Placental epithelial cell (primary cell): ENCODE results near the gene NRN1L. TPM values are rescaled to one million over a fixed set of nuclear protein-coding genes. Genes with fewer than 3 reads are reported as not detected.

Source experiments
- small RNA-seq: library from RNA; depleted of rRNA; stranded (forward); fragments of <200 nt; gene quantifications from one replicate; pipeline ENCODE3, GENCODE V24; 2012
- total RNA-seq: library from RNA; depleted of rRNA; stranded (reverse); fragments of >200 nt; gene quantifications from 2 replicates; pipeline ENCODE4 v1.2.3, GENCODE V29; 2012

Gene NRN1L
- total RNA-seq = 0.54 and 0.79 TPM in 2 replicates

DNA sequence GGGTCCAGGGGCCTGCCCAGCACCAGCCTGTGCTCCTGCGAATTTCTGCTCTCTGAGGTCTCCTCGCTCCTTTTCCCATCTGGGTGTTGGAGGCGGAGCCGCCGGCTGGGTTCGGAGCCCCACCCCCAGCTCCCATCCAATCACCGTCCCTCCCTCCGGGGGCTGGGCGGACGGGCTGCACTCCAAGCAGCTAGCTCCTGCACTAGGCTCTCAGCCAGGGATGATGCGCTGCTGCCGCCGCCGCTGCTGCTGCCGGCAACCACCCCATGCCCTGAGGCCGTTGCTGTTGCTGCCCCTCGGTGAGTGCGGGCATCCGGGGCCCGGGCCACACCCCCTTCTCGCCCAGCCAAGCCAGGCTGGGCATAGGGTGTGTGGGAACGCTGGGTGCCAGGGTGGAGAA, at the start of gene NRN1L:
Gene NRN1L (plus strand): TSS at position 202 of the 400 bp plus-strand sequence. CDS start 19 bp downstream, at position 221.

DNA sequence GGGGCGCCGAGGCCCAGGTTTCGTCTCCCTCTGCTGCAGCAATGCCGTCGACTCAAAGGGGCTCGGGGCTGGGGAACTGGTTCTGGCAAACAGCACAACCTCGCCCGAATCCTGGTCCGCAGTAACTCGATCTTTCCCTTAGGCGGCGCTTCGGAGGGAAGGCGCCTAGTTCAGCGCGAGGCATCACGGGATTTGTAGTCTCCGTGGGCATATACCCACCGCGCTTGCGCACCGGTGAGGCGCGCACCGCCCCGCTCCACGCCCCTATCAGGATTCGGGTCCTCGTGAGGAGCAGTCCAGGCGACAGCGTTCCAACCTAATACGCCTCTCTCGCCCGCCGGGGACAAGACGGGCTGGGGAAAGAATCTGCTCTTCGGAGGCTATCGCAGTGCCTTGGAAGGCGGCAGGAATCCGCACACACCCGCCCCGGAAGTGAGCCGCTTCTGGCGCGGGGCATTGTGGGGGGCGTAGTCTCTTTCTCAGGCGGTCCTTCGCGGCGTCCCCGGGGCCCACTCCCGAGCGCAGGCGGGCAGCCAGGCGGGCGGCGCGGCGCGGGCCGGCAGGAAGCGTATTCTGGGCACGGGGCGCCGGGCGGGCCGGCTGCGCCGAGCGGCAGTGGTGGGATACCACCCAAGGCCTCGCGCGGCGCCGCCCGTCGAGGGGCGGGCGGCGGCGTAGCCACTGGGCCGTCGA, 42.7 kb upstream of the NRN1L start, which contains the start of gene THAP11:
Gene THAP11 (plus strand): TSS at position 505 of the 693 bp plus-strand sequence. CDS start 235 bp downstream, outside the sequence.

DNA sequence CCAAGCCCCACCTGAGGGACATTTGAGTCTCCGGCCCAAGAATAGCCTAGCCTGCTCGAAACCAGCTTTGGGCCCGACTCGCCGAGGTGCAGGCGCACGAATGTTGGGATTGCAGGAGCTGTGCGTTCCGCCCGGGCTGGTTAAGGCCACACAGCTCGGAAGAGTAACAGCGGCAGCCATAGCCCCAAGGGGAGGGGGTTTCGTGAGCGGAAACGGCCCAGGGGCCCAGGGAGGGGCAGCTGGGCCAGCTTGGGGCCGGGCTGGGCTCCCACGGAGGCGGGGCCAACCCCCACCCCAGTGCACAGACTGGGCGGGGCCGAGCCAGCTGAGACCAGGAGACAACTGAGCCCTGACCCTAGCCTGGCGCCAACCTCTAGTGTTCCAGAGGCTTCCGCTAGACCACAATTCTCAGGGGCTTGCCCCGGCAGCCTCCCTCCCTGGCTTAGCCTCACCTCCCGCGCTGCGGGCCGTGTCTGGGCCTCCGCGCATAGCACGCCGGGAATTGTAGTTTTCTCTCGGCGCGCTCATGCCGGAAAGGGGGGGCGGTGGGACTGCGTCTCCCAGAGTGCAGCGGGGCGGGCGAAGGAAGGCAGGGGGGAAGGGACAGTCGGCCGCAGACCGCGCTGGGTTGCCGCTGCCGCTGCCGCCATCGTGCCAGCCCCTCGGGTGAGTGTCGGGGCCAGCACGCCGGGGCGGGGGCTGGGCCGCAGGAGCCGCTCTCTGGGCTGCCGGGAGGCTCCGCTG, 38.2 kb upstream of the NRN1L start, which contains the start of gene NUTF2:
Gene NUTF2 (plus strand): TSS at position 614 of the 744 bp plus-strand sequence. CDS start 18,198 bp downstream, outside the sequence.

DNA sequence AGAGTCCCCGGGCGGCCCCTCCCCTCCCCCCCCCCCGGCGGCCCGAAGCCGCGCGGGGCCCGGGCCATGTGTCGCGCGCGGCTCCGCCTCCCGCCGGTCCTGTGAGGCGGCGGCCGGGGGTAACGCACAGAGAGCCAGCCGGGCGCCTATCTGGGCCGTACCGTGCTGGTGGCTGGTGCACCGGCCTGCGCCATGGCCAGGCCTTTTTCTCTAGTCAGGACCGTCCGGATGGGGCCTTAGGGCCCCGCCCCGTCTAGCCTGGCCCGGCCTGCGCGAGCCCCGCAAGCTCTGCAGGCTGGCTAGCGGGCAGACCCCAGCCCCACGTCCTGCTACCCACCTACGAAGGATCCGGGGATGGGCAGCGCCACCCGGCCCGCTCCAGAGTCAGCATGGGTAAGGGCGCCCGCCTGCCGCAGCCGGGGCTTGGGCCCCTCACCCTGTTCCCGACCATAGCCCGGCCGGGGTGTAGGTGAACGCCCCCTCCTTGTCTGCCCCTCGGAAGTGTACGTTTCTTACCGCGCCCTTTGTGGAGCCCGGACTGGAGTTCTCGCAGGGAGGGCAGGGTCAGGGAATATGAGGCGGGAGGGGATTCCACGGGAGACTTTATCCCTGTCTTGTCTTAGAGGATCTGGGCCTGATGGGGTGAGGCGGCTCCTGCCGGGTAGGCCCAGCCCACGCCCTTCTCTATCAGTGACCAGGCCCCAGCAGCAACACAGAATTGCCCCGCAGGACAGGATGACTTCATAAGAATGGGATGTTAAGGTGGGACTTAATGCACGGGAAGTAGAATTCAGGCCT, 37.4 kb upstream of the NRN1L start, which contains the start of gene CENPT:
Gene CENPT (minus strand): TSS at position 630 of the 798 bp plus-strand sequence. CDS start 13,834 bp downstream, outside the sequence.

DNA sequence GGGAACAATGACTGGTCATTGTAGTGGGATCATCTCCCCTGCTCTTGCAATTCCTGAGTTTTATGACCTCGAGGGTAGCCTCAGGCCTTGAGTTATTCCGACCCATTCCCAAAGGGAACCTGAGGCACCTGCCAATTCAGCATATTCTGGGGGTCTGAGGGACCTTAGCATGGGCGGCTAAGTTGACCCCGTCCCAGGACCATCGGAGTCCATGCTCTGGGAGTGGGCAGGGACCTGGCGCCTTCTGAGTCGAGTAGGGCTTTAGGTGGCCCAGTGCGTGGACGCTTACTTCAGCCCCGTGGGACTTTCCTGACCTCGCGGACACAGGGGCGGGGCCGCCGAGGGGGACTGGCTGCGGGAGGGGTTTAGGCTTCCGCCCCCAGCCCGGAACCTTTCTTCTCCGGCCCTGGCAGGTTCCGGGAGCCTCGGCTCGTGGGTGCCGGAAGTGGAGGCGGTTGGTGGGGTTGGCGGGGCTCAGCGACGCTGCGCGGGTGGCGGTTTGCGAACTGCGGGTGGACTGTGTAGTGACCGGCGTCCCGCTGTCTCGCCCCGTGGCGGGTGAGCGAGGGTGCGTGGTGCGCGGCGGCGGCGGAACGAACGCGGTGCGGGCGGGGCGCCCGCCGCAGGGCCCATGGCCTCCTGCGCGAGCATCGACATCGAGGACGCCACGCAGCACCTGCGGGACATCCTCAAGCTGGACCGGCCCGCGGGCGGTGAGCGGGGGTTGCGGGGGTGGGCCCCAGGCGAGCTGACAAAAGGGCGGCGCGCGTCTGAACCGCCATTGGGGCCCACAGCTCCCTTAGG, 11.9 kb upstream of the NRN1L start, which contains the start of gene EDC4:
Gene EDC4 (plus strand): TSS at position 422 of the 804 bp plus-strand sequence. CDS start 210 bp downstream, at position 632.

DNA sequence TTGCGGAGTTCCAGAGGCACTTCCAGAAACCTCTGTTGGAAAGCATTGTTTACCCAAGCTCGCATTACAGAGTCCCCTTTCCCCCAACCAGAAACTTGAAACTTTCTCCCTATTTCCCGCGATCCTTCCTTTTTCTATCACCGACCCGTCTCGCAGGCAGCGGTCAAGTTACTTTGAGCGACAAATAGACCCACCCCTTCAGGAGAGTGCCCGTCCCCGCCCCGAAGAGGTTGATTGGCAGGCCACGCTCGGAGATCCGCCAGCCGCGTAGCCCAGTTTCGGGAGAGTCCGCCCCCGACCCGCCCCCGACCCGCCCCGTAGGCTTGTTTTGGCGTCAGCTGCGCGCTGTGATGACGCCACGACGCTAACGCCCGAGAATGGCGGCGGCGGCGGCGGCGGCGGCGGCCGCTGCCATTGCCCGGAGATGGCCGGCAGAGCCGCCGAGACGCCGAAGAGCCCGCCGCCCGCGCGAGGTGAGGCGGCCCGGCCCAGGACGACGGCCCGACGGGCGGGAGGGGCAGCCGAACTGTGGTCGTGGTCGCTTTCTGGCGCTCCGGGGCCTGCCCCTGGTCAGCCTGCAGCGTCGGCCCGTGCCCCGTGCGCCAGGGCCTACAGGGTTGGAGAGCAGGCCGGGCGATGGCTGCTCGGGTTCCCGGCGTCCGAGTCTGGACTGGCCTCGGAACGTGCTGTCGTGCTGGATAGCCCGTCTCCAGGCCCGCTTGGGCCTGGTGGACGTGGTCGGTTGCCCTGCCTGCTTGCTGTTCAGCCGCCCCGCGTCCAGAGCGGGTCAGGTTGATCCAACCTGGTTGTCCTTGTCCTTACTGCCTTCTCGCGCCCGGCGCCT, 8.4 kb downstream of the NRN1L start, which contains the start of gene PSKH1:
Gene PSKH1 (plus strand): TSS at position 356 of the 844 bp plus-strand sequence. CDS start 15,496 bp downstream, outside the sequence.

DNA sequence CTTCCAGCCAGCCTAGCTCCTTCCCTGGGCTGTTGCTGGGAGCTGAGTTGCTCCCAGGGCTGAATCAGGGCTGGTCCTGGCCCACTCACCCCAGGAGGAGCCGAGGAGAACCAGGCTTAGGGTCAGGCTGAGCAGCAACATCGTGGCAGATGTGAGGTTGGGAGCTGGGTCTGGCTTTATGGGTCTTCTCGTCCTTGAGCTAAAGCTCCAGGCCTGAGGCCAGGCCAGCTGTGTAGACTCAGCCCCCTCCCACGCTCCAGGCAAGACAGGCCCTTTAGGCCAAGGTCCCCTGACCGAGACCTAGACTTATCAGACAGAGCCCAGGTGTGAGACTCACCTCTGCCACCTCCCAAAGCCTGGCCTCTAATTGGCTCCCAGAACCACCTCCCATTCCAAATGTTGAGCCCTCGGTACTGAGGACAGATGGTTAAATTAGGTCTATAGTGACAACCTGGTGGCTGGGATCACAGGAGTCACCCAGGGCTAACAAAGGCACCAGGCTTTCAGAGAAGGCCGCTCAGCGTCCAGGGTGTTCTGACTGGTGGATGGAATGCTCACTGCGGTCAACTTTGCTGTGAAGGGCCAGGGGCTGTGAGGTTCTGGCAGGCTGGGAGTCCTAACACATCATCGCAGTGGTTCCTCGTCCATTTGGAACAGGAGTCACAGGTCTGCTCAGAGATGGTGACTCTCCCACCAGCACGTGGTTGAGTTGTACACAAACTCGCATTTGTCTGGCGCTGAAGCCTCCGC, 47.2 kb downstream of the NRN1L start, which contains the start of gene CTRL:
Gene CTRL (minus strand): TSS at position 151 of the 750 bp plus-strand sequence. CDS start 10 bp downstream, at position 141.

Small RNAs within 50 kb of the gene (small RNA-seq; reads per million reads assigned to genes)
- gene AC040162.2 (not detected), gene NRN1L (not detected)

Other genes starting within 250 kb of the NRN1L start
- not detected in 2 replicates for gene CARMIL2, start 239.7 kb upstream of the NRN1L start, total RNA-seq
- gene ACD, start 224.6 kb upstream of the NRN1L start, total RNA-seq = 18.5 and 25.7 TPM in 2 replicates
- gene PARD6A, start 223.9 kb upstream of the NRN1L start, total RNA-seq = 0.39 and 0.65 TPM in 2 replicates
- 13.8 and 17.3 TPM in 2 replicates for gene ENKD1, start 218.1 kb upstream of the NRN1L start, total RNA-seq
- gene C16orf86, start 218.1 kb upstream of the NRN1L start, total RNA-seq = 3.9 and 4.7 TPM in 2 replicates
- gene GFOD2, start 165.6 kb upstream of the NRN1L start, total RNA-seq = 17.0 and 18.1 TPM in 2 replicates
- gene RANBP10, start 78.3 kb upstream of the NRN1L start, total RNA-seq = 4.6 and 6.3 TPM in 2 replicates
- gene TSNAXIP1, start 78.0 kb upstream of the NRN1L start, total RNA-seq = 0.11 and 1.2 TPM in 2 replicates
- 23.9 and 33.0 TPM in 2 replicates for gene THAP11, start 42.6 kb upstream of the NRN1L start, total RNA-seq
- 282 and 381 TPM in 2 replicates for gene NUTF2, start 38.0 kb upstream of the NRN1L start, total RNA-seq
- gene CENPT, start 37.2 kb upstream of the NRN1L start, total RNA-seq = 66.3 and 117 TPM in 2 replicates
- gene EDC4, start 11.8 kb upstream of the NRN1L start, total RNA-seq = 69.5 and 70.3 TPM in 2 replicates
- 18.5 and 21.7 TPM in 2 replicates for gene PSKH1, start 8.4 kb downstream of the NRN1L start, total RNA-seq
- gene CTRL, start 47.0 kb downstream of the NRN1L start, total RNA-seq = 0.65 and 0.79 TPM in 2 replicates
- gene PSMB10, start 52.0 kb downstream of the NRN1L start, total RNA-seq = 22.9 and 23.2 TPM in 2 replicates
- 15.7 and 17.6 TPM in 2 replicates for gene LCAT, start 59.2 kb downstream of the NRN1L start, total RNA-seq
- 121 and 147 TPM in 2 replicates for gene SLC12A4, start 83.8 kb downstream of the NRN1L start, total RNA-seq
- gene DPEP3, start 95.6 kb downstream of the NRN1L start, total RNA-seq = not detected in 2 replicates
- gene DPEP2, start 114.6 kb downstream of the NRN1L start, total RNA-seq = not detected in 2 replicates
- gene DPEP2NB, start 131.0 kb downstream of the NRN1L start, total RNA-seq = not detected in 2 replicates
- 10.2 and 11.7 TPM in 2 replicates for gene DDX28, start 138.3 kb downstream of the NRN1L start, total RNA-seq
- gene DUS2, start 138.4 kb downstream of the NRN1L start, total RNA-seq = 15.7 and 22.2 TPM in 2 replicates
- 31.8 and 37.1 TPM in 2 replicates for gene NFATC3, start 200.5 kb downstream of the NRN1L start, total RNA-seq